ENCODE data around the gene CAPS2.

The CAPS2 gene

DNA sequence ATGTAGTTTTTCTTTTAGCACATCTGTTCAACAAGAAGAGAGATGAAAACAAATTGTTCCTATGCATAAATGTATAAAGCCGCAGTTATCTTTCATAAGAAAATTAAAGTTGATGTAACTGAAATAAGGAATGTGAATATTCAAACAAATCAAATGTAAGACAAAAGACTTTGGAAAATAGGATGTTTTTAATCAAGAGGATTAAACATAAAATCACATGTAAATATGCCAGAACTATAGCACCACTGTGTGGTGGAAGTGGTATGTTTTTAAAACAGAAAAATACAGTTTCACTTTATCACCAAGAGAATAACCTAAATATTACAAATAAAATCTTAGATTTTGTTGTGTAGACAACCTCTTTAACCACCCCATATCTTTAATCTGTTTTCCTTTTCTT lies 40.4 kb downstream of the CAPS2 start:
- H3K4me1 ChIP-seq: no peaks in the 10 kb centered on the region
- no peaks in the 10 kb centered on the region for H3K36me3 ChIP-seq (replicated peaks)
- H3K27me3 ChIP-seq (ENCODE audit: low read depth): peaks cover 2% of the 10 kb centered on the region; the same call in 1 of the 2 replicates
- no peak for DNase-seq (ENCODE audit: low spot score in 2 of 2)
- H3K9me3 ChIP-seq: no peaks in the 10 kb centered on the region
- no peak overlapping the region for H3K4me3 ChIP-seq
- in situ Hi-C loops (cut with MboI; ENCODE audit: low sequenced_read_pairs): no loop called here

DNA sequence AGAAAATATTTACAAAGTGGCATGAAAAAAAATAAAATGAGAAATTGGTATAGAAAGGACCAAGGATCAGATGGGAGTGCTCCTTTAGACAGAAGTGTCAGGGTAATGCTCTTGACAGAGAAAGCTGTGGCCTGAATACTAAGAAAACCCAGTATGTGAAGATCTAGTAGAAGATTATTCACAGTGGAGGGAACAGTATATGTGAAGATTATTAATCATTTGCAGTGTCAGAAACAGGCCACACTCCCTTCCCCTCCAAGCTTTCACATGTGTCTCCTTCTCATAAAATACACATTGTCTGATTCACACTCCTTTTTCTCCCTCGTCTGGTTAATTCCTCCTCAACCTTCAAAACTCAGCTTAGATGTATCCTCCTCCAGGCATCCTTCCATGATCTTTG lies 41.3 kb downstream of the CAPS2 start:
- in situ Hi-C loops (cut with MboI; ENCODE audit: low sequenced_read_pairs): no loop called here
- H3K27me3 ChIP-seq (ENCODE audit: low read depth): peaks cover 2% of the 10 kb centered on the region; the same call in 1 of the 2 replicates

DNA sequence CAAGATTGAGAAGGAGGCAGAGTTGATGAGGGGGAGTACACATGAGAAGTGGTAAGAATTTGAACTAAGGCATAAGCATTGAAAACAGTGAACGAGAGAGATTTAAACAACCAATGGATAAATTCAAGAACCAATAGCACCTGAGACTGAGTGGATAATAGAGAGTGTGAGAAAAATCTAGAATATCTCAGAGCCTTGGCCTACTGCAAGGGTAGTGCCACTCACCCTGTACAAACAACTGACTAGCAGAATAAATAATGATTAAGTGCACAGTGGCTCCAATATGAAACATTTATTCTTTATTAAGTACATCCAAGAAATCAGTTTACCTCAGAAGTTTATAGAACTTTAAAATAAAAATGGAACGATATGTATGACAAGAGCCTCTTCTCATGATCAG lies 54.4 kb downstream of the CAPS2 start:
- Histone ChIP-seq H3K27me3 (ENCODE audit: low read depth) (no peaks in the 10 kb centered on the region), H3K36me3 (replicated peaks) (no peaks in the 10 kb centered on the region), H3K4me3 (no peak overlapping the region), H3K9me3 (no peaks in the 10 kb centered on the region), H3K4me1 (no peaks in the 10 kb centered on the region)
- DNase-seq (ENCODE audit: low spot score in 2 of 2): no peak
- in situ Hi-C loops (cut with MboI; ENCODE audit: low sequenced_read_pairs): no loop called here

More for the DNA sequence above, 41.3 kb downstream of the CAPS2 start:
- Histone ChIP-seq H3K4me1 (no peaks in the 10 kb centered on the region), H3K9me3 (no peaks in the 10 kb centered on the region), H3K4me3 (no peak overlapping the region), H3K36me3 (replicated peaks) (no peaks in the 10 kb centered on the region)
- no peak for DNase-seq (ENCODE audit: low spot score in 2 of 2)

DNA sequence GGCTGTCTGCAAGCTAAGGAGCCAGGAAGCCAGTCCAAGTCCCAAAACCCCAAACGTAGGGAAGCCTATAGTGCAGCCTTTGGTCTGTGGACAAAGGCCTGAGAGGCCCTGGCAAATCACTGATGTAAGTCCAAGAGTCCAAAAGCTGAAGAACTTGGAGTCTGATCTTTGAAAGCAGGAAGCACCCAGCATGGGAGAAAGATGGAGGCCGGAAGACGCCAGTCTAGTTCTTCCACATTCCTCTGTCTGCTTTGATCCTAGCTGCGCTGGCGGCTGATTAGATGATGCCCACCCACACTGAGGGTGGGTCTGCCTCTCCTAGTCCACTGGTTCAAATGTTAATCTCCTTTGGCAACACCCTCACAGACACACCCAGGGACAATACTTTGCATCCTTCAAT lies 58.5 kb downstream of the CAPS2 start:
- H3K4me1 ChIP-seq: no peaks in the 10 kb centered on the region
- in situ Hi-C loops (cut with MboI; ENCODE audit: low sequenced_read_pairs): no loop called here
- no peaks in the 10 kb centered on the region for H3K27me3 ChIP-seq (ENCODE audit: low read depth)
- no peaks in the 10 kb centered on the region for H3K36me3 ChIP-seq (replicated peaks)
- H3K9me3 ChIP-seq: no peaks in the 10 kb centered on the region
- DNase-seq (ENCODE audit: low spot score in 2 of 2): no peak
- H3K4me3 ChIP-seq: no peak overlapping the region

DNA sequence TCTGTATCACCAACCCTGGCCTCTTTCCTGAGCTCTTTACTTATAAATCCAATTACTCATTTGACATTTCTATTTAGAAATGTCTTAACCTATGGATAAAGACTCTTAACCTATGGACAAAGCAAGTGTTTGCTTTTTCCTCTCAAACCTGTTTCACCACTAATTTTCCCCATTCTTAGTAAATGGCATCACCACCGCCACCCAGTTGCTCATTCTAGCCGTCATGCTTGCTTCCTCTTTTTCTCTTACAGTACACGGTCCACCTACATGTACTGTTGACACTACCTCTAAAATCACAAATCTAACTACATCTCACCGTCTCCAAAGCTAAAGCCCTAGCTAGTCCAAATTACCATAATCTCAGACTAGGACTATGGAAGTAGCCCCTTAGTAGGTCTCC lies 60.0 kb downstream of the CAPS2 start:
- in situ Hi-C loops (cut with MboI; ENCODE audit: low sequenced_read_pairs): no loop called here
- H3K9me3 ChIP-seq: no peaks in the 10 kb centered on the region
- H3K4me1 ChIP-seq: no peaks in the 10 kb centered on the region
- no peak for DNase-seq (ENCODE audit: low spot score in 2 of 2)
- H3K36me3 ChIP-seq (replicated peaks): no peaks in the 10 kb centered on the region
- H3K4me3 ChIP-seq: no peak overlapping the region
- no peaks in the 10 kb centered on the region for H3K27me3 ChIP-seq (ENCODE audit: low read depth)

DNA sequence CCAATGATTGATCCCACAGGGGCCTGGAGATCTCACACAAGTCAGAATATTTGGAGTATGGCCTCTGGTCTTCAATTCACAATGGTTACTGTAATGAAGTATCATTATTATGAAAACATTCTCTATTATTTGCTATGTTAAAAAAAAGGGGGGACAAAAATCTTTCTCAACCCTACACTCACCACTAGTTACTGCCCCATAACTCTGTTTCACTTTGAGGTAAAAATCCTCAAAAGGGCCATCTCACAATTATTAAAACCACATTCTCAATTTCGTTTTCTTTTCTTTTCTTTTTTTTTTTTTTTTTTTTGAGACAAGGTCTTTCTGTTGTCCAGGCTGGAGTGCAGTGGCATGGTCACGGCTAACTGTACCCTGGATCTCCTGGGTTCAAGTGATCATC lies 60.9 kb downstream of the CAPS2 start:
- in situ Hi-C loops (cut with MboI; ENCODE audit: low sequenced_read_pairs): no loop called here
- H3K27me3 ChIP-seq (ENCODE audit: low read depth): no peaks in the 10 kb centered on the region

DNA sequence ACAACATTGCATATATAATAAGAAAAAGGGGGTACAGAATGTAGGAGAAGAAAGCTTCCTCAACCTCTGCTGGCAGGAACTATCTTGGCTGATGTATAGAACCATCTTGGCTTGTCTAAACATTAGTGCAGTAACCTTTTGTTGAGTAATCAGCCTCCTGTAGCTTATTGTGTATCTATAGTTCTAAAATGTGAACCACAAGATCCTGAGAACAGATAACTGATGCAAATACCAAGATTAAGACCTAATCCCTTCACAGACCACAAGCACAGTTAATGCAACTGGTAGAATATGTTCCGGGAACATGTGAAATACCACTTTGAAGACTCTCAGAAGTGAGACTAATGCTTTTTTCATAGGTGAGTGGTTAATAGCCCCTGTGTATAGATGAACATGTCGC lies 69.8 kb downstream of the CAPS2 start:
- H3K4me1 ChIP-seq: peaks cover 9% of the 10 kb centered on the region; the same call in 1 of the 2 replicates
- no peak overlapping the region for H3K4me3 ChIP-seq
- no peaks in the 10 kb centered on the region for H3K27me3 ChIP-seq (ENCODE audit: low read depth)
- H3K36me3 ChIP-seq (replicated peaks): no peaks in the 10 kb centered on the region
- no peaks in the 10 kb centered on the region for H3K9me3 ChIP-seq
- in situ Hi-C loops (cut with MboI; ENCODE audit: low sequenced_read_pairs): no loop called here
- peak in 1 of 2 experiments; percentile 14 for DNase-seq (ENCODE audit: low spot score in 2 of 2)

More for the DNA sequence above, 60.9 kb downstream of the CAPS2 start:
- DNase-seq (ENCODE audit: low spot score in 2 of 2): no peak
- H3K36me3 ChIP-seq (replicated peaks): no peaks in the 10 kb centered on the region
- H3K4me3 ChIP-seq: no peak overlapping the region
- no peaks in the 10 kb centered on the region for H3K4me1 ChIP-seq
- no peaks in the 10 kb centered on the region for H3K9me3 ChIP-seq

DNA sequence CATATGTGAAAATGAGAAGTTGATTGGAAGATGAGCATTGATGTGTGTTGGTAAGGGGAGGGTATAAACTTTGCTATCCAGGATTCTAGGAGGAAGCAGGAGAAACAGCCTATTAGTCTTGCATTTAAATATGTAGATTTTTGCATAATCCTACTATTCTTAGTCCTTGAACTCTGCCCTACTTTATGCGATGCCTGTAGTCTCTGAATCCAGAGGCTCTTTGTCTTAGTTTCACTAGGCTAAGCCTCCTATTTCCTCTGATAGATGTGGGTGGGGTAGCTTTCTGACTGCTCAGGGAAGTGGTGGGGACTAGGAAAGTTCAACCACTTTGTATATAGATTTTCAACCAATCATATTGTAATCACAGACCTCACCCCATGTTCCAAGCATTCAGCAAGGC lies 71.0 kb downstream of the CAPS2 start:
- no peaks in the 10 kb centered on the region for H3K36me3 ChIP-seq (replicated peaks)
- no peak overlapping the region for H3K4me3 ChIP-seq
- DNase-seq (ENCODE audit: low spot score in 2 of 2): peak; percentile 9 to 35
- no peaks in the 10 kb centered on the region for H3K27me3 ChIP-seq (ENCODE audit: low read depth)
- H3K4me1 ChIP-seq: peaks cover 9% of the 10 kb centered on the region; the same call in 1 of the 2 replicates
- no peaks in the 10 kb centered on the region for H3K9me3 ChIP-seq
- in situ Hi-C loops (cut with MboI; ENCODE audit: low sequenced_read_pairs): no loop called here

DNA sequence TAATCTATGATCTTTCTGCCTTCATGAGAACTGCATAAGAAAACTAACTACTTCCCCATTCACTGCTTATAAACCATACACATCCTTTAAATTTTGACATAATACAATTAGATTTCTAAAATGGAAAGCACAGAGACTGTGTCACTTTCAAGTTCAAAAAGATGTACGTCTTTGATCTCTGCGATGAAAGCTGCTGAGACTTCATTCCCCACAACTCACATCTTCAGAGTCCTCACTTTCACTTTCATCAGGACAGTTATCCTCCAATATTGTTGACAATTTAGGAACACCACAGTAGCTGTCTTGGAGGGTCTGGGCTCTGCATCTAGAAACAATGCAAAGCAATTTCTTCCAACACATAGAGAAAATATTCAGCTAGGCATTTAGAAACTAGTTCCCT lies 72.6 kb downstream of the CAPS2 start:
- no peaks in the 10 kb centered on the region for H3K27me3 ChIP-seq (ENCODE audit: low read depth)
- in situ Hi-C loops (cut with MboI; ENCODE audit: low sequenced_read_pairs): no loop called here
- no peak for DNase-seq (ENCODE audit: low spot score in 2 of 2)
- H3K4me1 ChIP-seq: peaks cover 9% of the 10 kb centered on the region; the same call in 1 of the 2 replicates
- no peaks in the 10 kb centered on the region for H3K36me3 ChIP-seq (replicated peaks)
- no peaks in the 10 kb centered on the region for H3K9me3 ChIP-seq
- H3K4me3 ChIP-seq: no peak overlapping the region

DNA sequence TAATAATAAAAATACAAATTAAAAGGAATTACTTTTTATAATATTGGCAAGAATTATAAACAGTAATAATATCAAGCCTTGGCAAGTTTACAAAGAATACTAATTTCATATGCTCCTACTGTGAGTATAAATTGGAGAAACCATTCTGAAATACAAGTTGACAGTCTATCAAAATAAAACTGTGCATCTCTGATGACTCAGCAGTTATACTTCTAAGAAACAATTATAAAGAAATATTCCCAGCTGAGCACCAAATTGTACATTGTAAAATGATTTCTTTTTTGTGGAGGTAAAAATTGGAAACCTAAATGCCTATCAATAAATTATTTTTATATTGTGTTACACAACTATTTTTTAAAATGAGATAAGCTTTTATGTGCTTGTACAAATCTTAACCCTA lies 85.0 kb downstream of the CAPS2 start:
- Histone ChIP-seq H3K36me3 (replicated peaks) (no peaks in the 10 kb centered on the region), H3K27me3 (ENCODE audit: low read depth) (peaks cover 5% of the 10 kb centered on the region; the same call in 1 of the 2 replicates), H3K4me3 (no peak overlapping the region), H3K4me1 (no peaks in the 10 kb centered on the region), H3K9me3 (no peaks in the 10 kb centered on the region)
- in situ Hi-C loops (cut with MboI; ENCODE audit: low sequenced_read_pairs): no loop called here
- DNase-seq (ENCODE audit: low spot score in 2 of 2): no peak

DNA sequence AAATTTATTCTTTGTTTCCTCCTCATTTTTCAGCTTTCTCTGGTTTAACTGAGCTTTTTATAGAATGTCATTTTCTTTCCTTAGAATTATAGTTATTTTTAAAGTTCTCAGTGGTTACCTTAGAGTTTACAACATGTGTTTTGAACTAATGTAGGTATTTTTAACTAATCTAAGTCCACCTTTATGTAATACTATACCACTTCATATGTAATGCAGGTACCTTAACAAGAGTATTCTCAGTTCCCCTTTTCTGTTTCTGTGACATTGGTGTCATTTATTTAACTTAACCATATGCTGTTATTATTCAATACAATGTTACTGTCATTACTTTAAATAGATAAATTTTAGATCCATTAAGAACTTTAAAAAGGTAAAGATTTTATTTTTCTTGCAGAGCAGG lies 90.1 kb downstream of the CAPS2 start:
- in situ Hi-C loops (cut with MboI; ENCODE audit: low sequenced_read_pairs): no loop called here
- H3K4me3 ChIP-seq: no peak overlapping the region
- H3K27me3 ChIP-seq (ENCODE audit: low read depth): no peaks in the 10 kb centered on the region; the same call in 1 of the 2 replicates
- H3K4me1 ChIP-seq: no peaks in the 10 kb centered on the region
- no peaks in the 10 kb centered on the region for H3K36me3 ChIP-seq (replicated peaks)
- DNase-seq (ENCODE audit: low spot score in 2 of 2): no peak
- no peaks in the 10 kb centered on the region for H3K9me3 ChIP-seq

DNA sequence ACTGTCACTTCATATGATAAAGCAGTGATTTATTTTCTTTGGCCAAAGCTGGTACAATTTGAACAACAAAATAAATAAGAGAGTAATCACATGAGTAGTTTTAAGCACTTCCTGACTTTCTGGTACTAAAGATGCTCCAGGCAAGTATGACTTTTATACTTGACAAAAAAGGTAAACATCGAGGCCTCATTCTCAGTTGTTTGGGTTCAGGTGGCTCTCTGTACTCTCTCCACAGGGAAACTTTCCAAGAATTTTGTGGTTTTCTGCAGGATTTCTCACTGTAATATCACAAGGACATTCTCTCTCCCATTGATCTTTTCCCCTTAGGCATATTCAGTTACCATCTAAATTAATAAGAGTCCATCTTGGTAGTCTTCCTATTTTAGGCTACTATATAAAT lies 93.9 kb downstream of the CAPS2 start:
- H3K4me3 ChIP-seq: no peak overlapping the region
- in situ Hi-C loops (cut with MboI; ENCODE audit: low sequenced_read_pairs): no loop called here
- H3K4me1 ChIP-seq: no peaks in the 10 kb centered on the region
- H3K27me3 ChIP-seq (ENCODE audit: low read depth): no peaks in the 10 kb centered on the region
- no peak for DNase-seq (ENCODE audit: low spot score in 2 of 2)
- no peaks in the 10 kb centered on the region for H3K36me3 ChIP-seq (replicated peaks)
- no peaks in the 10 kb centered on the region for H3K9me3 ChIP-seq

DNA sequence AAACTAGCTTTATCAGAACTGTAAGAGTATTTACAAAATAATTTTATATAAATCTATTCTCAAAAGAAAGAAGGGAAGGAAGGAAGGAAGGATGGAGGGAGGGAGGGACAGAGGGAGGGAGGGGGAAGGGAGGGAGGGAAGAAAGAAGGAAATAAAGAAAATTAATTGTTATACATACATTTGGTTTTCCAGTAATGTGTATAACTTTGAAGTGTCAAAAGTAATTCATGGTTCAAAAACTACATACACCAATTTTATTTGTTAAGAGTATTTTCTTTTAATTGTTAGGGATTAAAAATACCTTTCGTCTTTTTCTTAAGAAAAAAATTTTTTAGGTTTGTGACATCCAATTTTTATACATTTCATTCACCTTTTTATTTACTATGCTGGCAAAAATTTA lies 103.0 kb downstream of the CAPS2 start:
- Histone ChIP-seq H3K36me3 (replicated peaks) (no peaks in the 10 kb centered on the region), H3K4me1 (no peaks in the 10 kb centered on the region), H3K27me3 (ENCODE audit: low read depth) (no peaks in the 10 kb centered on the region), H3K4me3 (no peak overlapping the region), H3K9me3 (no peaks in the 10 kb centered on the region)
- DNase-seq (ENCODE audit: low spot score in 2 of 2): no peak
- in situ Hi-C loops (cut with MboI; ENCODE audit: low sequenced_read_pairs): no loop called here

Measured in HAP-1 (cell line).